ENCODE data around the gene TLE4. TPM values are rescaled to one million over a fixed set of nuclear protein-coding genes. Genes with fewer than 3 reads are reported as not detected.

Gene TLE4
- total RNA-seq, 1 donor from 2014 or later: 21.7 TPM

GRCh38 chr9:79764374-79764773 is 192.6 kb downstream of the TLE4 start:
- intact Hi-C loops (cut with micrococcal nuclease): no loop called here

GRCh38 chr9:79765466-79765865 is 193.7 kb downstream of the TLE4 start:
- intact Hi-C loops (cut with micrococcal nuclease): no loop called here

- intact Hi-C loops (cut with micrococcal nuclease): no loop called here
Measured at GRCh38 chr9:79766091-79766490, 194.3 kb downstream of the TLE4 start.

GRCh38 chr9:79768194-79768593 is 196.4 kb downstream of the TLE4 start:
- intact Hi-C loops (cut with micrococcal nuclease): no loop called here

GRCh38 chr9:79769476-79770275 is 197.9 kb downstream of the TLE4 start:
- intact Hi-C loops (cut with micrococcal nuclease): no loop called here

GRCh38 chr9:79774356-79774755 is 202.6 kb downstream of the TLE4 start:
- intact Hi-C loops (cut with micrococcal nuclease): no loop called here
